CD4-positive, alpha-beta T cell treated with Interleukin-15 for 4 hours (primary cell): ENCODE results near the gene CLEC17A.
A peak's percentile ranks its signal among the peaks of the same experiment; 100 is the strongest.
"Not testable (repeated sequence)": the region's sequence is repeated elsewhere in the genome, so short reads cannot be mapped to it uniquely, and the experiment has no call there.

ENCODE experiments used
- DNase-seq: peaks from one replicate; pipeline ENCODE4 v3.0.0-alpha.2; 2020; ENCODE audit warnings: low spot score

Gene CLEC17A

DNA sequence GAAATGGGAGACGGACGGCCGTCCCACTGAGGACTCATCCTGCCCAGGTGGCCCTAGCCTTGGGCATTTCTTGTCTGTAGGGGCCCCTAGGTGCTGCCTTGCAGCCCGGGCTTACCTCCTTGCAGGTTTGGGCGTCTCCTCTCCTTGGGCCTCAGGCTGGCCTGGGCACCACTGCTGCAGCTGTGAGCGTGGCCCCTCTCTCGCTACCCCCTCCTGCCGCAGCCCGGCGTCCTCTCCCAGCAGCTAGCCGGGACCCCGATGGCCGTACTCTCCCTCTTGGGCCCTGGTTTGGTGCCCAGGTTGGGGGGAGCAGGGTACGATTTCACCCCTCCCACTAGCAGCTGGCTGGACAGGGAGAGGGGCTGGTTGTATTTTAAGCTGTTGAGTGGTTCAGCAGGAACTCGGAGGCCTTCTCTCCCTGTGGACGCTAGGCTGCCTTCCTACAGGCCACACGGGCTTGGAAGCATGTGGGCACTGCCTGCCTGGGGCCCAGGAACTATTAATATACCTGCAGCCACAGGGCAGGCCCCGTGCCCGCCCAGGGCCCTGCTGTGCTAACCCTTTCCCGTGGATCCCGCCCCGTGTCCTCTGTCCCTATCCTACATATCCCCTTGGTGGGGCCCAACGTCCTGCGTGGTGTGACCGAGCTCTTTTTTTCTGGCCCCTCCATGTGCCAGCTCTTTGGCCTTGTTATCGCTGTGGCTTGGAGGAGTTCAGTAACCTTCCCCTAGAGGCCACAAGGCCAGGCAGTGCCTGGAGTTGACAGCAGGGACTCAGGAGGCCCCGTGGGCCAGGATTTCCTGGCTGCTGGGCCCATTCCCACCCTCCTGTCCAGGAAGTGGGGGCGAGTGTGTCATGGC, 22.7 kb upstream of the CLEC17A start:
- no peak for DNase-seq

DNA sequence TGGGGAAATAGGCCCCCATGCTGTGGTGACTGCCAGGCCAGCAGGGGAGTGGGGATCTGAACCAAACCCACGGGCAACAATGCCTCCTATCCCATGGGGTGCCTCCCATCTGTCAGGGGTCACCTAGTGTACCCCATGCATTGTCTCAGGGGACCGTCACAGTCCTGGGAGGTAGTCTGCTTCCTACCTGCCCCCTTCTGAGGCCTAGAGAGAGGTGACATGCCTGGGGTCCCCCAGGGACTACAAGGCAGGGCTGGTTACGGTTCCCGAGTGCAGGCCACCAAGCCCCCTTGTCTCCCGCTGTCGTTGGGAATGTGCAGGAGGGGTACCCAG, 22.1 kb upstream of the CLEC17A start:
- no peak for DNase-seq

DNA sequence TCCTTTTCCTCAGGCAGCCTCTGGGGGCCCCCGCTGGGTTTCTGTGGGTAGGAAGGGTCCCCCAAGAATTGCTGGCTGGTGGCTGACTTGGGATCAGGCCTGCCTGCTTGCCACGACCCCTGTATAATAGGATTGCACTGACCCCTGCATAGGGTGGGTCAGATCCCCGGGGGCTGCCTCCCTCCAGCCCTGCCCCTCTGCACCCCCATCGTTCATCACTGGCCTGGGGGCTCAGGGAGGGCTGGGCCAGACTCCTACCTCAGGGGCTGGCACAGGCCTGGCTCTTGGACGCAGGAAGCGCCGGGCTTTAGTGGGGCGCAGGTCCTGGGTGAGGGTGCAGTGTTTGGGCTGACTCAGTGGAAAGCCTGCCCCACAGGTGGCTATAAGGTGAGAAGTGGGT, 21.6 kb upstream of the CLEC17A start:
- no peak for DNase-seq

DNA sequence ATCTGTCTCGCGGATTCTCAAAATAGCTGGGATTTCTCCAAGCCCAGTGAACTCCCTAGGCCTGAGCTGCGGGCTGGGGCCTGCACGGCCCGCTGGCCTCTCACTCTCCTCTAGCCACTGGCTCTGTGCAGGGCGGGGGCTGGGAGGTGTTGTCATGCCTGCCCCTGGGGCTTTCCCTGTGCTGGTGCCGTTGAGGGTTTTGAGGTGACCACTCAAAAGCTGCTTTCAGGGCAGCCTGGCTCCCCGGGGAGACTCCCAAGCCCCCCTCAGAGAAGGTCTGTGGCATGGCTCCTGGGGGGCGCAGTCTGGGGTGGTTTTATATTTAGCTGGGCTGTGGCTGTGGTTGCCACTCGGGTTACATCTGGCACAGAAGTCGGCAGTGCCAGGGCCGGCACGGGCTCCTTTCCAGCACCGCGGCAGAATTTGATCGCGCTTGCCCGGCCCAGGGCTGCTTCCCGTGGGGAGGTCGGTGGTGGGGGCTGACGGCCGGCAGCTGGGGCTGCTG, 21.0 kb upstream of the CLEC17A start:
- no peak for DNase-seq

DNA sequence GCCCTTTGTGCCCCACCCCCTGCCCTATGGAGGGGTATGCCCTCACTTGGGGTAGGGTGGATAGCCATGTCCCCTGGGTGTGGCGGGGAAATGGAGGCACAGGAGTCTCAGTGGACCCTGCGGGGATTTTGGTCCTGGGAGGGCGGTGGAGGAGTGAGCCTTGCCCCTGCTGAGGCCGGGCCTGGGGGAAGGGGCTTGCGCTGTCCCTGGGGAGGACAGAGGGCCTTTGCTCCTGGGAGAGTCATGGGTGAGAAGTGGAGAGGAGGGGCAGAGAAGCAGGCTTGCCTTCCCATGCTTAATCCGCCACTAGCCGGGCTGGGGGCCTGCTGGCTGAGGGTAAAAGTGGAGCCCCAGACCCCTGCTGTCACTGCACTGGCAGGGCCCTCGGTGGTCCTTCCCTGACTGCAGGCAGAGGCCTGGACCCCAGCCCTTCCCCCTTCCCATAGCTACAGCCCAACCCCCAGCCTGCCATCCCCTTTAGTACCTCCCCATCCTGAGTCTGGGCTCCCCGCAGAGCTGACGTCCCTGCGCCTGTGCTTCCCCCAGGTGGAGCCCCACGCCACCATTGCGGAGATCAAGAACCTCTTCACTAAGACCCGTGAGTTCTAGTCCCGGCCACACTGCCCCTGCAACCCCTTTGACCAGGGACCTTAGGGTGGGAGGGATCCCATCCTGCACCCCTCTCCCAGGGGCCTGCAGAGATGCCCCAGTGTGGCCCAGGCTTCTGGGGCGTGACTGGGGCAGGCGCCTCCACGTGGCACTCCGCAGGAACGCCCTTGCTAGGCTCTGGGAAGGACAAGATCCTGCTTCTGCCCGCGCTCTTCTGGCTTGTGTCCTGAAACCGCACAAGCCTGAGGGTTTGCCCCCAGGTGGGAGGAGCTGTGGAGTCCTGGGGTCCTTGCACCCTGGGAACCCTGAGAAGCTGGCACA, 20.0 kb upstream of the CLEC17A start:
- no peak for DNase-seq

DNA sequence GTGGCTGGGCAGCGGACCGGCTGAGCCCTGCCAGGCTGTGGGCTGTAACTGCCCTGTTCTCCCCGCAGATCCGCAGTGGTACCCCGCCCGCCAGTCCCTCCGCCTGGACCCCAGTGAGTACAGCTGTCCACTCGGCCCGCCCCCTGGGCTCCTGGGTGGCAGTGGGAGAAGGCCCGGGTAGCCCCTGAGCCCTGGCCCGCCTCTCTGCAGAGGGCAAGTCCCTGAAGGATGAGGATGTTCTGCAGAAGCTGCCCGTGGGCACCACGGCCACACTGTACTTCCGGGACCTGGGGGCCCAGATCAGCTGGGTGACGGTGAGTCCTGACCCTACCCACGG, 19.3 kb upstream of the CLEC17A start:
- DNase-seq = no peak

DNA sequence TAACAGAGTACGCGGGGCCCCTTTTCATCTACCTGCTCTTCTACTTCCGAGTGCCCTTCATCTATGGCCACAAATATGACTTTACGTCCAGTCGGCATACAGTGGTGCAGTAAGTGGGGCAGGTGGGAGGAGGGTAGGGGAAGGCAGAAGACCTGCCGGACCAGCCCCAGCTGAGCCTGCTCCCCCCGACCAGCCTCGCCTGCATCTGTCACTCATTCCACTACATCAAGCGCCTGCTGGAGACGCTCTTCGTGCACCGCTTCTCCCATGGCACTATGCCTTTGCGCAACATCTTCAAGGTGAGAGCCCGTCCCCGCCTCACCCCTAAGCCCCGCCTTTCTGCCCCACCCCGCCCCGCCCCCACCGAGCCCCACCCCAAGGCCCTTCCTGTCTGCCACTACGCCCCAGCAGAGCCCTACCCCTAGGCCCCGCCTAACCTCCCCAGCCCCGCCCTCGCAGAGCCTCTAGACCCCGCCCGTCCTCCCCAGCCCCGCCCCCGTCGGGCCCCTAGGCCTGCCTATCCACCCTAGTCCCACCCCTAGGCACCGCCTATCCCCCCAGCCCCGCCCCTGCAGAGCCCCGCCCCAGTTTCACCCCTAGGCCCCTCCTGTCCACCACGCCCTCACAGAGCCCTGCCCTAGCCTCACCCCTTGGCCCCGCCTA, 18.8 kb upstream of the CLEC17A start:
- no peak for DNase-seq

DNA sequence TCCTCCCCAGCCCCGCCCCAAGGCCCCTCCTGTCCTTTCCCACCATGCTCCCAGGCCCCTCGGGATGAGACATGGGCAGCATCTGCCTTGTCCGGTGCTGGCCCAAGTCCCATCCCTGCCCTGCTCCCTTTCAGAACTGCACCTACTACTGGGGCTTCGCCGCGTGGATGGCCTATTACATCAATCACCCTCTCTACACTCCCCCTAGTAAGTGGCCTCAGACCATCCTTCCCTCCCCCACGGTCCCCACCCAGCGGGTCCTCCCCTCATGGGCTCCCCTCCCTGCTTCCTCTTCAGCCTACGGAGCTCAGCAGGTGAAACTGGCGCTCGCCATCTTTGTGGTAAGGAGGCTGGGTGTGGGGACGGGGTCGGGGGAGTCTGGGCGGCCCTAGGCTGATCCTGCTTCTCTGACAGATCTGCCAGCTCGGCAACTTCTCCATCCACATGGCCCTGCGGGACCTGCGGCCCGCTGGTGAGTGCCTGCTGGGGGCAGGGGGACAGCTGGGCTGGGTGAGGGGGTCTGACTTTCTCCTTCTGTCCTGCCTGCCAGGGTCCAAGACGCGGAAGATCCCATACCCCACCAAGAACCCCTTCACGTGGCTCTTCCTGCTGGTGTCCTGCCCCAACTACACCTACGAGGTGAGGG, 18.1 kb upstream of the CLEC17A start:
- DNase-seq = not testable (repeated sequence)

DNA sequence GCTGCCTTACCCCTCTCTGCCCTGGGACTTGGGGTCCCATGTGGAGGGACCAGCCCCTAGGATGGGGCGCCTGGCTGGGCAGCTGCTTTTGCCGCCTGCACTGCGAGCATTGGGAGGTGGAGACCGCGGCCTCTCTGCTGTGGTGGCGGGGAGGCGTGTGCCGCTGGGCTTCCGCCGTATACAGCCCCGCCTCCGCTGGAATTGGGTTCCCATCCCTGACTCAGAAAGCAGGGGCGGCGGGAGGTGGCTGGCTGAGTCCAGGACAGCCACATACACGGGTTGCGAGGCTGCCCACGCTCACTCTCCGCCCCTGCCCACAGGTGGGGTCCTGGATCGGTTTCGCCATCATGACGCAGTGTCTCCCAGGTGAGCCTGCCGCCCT, 17.6 kb upstream of the CLEC17A start:
- no peak for DNase-seq

DNA sequence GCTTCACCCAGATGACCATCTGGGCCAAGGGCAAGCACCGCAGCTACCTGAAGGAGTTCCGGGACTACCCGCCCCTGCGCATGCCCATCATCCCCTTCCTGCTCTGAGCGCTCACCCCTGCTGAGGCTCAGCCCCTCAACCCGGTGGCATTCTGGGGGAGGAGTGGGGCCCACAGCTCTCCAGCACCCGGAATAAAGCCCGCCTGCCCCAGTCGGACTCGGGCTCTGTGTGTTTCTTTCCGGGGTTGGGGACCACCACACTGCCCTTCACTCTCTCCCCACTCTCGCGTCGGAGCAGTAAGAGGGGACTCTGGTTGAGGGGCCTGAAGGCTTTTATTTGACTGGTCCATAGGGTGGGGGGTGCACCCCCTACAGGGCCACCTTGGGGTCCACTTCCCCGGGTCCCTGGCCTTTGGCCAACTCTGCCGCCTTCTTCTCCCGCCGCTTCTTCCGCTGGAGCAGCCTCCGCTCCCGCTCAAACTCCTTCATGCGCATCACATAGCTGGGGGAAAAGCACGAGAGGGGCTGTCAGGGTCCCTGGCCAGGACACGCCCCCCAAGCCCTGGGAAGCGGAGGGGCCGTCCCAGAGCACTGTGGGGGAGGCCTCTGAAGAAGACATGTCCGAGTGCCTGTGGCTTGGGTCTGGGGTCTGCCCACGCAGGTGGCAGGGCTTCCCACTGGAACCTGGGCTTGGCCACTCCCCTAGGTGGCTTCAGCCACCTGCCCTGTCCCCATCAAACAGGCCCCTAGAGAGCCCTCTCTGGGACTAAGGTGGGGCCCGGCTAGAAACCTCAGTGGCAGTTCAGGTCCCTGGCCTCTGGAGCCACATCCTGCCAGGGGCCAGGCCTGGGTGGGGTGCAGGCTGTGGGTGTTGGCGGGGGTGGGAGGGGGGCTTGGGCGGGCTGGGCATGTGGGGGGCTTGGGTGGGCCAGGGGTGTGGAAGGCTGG, 16.8 kb upstream of the CLEC17A start:
- DNase-seq = no peak

DNA sequence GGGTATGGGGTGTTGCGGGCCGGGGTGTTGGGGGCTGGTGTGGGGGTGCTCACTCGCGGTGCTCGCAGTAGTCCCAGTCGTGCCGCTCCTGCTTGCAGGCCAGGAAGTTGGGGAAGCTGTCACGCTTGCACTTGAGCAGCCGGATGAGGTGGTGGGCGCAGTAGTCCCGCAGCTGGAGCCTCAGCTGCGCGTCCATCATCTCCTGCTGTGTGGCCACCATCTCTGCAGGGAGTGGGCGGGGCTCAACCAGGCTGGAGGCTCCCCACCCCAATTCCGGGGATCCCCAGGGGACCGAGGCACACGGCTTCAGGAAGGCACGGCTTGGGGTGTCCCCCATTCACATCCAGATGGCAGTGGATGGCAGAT, 16.2 kb upstream of the CLEC17A start:
- no peak for DNase-seq

DNA sequence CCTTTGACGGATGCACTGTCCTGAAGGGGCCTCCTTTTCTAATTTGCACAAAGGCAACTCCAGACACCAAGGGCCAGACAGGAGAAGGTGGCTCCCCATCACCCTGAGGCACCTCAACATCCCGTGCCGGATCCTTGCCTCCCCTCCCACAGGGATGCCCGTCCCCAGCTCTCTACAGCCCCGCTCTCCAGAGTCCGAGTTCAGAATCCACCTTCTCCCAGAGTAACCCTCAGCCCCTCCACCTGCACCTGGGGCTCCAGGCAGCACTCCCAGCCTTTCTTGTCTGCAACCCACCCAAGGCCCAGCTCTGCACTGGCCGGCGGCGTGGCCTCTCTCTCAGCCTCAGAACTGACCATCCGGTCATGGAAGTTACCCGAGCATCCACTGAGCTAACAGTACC, 15.8 kb upstream of the CLEC17A start:
- DNase-seq = no peak

DNA sequence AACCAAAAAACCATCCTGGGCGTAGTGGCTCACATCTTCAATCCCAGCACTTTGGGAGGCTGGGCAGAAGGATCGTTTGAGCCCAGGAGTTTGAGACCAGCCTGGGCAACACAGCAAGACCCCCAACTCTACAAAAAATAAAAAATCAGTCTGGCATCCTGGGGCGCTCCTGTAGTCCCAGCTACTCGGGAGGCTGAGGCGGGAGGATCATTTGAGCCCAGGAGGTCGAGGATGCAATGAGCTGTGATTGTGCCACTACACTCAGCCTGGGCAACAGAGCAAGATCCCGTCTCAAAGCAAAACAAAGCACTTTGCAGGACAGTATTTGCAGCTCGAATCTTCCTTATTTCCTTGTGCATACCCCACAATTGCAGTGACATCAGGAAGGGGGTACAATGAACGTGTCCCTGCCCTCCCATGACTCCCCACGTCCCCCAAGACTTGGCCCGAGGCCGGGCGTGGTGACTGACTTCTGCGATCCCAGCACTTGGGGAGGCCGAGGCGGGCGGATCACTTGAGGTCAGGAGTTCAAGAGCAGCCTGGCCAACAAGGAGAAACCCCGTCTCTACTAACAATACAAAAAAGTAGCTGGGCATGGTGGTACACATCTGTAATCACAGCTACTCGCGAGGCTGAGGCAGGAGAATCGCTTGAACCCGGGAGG, 11.9 kb upstream of the CLEC17A start:
- DNase-seq = no peak

DNA sequence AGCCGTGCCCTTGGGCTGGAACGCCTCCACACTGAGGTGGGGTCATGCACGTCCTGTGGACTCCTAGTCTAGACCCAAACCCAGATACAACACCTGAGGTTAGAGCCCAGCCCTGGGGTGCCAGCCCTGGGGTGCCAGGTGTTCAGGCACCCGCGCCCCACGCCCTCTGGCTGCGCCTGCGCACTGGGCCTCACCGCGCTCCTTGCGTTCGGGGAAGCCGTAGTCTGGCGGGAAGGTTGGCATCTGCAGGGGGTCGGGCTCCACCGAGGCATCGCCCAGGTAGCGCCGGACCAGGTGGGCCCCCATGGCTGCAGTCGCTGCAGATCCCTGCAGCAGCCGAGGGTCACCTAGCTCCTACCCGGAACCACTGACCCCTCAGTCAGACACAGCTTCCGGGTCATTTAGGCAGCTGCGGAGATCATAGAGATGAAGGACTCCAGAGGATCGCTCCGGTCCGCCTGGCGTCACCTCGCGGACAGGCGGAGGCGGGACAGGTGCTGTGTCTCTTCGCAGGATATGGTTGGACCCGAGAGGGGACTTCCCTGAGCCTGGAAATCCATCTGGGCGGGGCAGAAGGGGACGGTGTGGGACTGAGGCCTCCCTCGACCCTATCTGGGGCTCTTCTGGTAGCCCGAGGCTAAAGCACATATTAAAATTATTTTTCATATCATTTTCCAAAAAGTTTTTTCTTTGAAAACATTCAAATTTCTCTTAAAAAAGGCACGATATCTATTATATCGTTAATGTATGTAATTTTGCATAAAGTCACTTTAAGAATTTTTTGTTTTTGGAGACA, 11.0 kb upstream of the CLEC17A start, which contains the start of gene NDUFB7:
TSS of gene NDUFB7 (minus strand) at position 372 of the 796 bp plus-strand sequence. CDS start at position 306, 66 bp downstream.
- DNase-seq = peak; percentile 93

DNA sequence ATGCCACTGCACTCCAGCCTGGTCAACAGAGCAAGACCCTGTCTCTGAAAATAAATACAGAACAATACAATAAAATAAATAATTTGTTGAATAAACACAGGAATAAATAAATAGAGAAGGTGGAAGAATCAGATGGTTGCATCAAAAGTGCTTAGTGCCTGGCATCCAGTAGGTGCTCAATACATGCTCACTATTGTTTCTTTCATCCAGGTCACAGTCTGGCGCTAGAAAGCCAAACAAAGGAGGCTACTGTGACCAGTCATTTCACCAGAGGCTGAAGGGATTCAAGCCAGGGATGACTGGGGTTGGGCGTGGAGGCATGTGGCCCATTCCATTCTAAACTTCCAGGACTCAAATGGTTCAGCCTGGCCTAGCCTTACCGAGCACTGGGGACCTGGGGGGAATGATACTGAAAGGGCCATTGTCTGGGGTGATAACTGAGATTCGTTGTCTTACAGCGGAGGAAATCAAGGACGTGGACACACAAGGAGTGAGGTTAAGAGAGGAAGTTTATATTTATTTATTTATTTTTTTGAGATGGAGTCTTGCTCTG, 7.4 kb upstream of the CLEC17A start:
- no peak for DNase-seq

DNA sequence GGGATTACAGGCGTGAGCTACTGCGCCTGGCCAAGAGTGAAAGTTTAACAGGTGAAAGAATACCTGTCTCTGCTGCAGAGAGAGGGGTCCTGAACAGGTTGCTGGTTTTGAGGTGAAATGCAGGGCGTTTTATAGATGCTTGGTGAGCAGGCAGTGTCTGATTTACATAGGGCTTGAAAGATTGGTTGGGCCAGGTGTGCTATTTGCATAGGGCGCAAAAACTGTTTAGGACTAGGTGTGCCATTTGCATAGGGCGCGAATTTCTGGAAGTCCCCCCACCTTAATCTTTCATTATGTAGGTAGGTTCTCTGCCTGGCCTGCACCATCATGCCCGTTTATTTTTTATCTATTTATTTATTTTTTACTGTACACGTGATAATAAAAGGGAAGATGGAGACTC, 6.5 kb upstream of the CLEC17A start:
- DNase-seq = no peak

DNA sequence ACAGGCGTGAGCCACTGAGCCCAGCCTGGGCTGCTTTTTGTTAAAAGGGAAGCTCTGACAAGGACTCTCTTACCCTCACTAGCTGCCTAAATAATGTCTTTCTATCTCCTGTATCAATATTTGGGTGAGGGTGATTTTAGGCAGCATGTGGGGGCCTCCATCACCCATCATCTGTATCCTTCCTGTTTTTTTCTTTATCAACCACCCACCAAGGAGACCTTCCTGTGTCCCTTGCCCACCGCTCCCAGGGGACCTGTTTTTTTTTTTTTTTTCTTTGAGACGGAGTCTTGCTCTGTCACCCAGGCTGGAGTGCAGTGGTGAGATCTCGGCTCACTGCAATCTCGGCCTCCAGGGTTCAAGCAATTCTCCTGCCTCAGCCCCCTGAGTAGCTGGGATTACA, 5.6 kb upstream of the CLEC17A start:
- no peak for DNase-seq

DNA sequence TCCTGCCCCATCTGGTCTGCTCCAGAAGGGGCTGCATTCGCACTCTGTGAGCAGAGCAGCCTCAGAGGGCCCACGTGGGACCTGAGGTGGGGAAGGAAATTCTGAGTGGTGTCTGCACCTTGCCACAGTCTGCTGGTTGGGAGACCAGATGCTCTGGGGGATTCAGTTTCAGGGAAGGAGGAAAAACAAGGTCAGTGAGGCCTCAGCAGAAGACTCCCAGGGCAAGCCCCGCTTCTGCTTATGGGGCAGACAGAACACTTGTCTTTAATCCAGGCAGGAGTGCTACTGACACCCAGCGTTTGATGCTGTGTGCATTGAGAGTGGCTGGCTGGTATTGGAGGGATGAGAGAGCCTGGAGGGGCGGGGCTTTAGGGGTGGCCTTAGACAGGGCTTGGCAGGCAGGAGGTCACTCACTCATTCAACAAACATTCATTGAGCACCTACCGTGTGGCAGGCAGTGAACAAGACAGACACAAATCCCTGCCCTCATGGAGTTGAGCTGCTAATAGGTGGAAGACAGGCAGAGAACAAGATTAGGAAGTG, 4.9 kb upstream of the CLEC17A start:
- no peak for DNase-seq
